HG03521 (cell line): ENCODE measurements around the gene THSD7A.
"Not testable (repeated sequence)": the region's sequence is repeated elsewhere in the genome, so short reads cannot be mapped to it uniquely, and the experiment has no call there.

ENCODE experiments used
- ATAC-seq: cut with Tn5 transposase; IDR thresholded peaks from one replicate; pipeline ENCODE4 v1.9.1; 2021; ENCODE audit warnings: mild to moderate bottlenecking, moderate library complexity; ENCODE audit not compliant: unreplicated experiment

THSD7A gene

DNA sequence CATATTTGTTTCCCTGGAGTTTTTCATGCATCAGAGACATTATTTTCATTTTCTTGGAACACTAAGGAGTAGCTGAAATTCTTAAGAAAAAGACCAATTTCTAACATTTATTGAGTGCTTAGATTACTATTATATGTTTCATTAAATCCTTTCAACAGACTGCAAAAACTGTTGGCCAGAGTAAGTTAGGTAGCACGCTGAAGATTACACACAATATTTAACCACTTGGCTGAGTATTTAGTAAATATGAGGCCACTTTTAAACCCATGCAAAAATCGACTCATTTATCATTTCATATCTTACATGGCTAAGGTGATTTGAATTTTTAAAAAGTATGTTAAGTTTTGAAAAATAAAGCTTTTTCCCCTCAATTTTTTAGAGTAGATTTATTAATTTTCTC, 358.8 kb downstream of the THSD7A start:
- no peak for ATAC-seq

GRCh38 chr7:11472646-11473045, 359.4 kb downstream of the THSD7A start:
- no peak for ATAC-seq

DNA sequence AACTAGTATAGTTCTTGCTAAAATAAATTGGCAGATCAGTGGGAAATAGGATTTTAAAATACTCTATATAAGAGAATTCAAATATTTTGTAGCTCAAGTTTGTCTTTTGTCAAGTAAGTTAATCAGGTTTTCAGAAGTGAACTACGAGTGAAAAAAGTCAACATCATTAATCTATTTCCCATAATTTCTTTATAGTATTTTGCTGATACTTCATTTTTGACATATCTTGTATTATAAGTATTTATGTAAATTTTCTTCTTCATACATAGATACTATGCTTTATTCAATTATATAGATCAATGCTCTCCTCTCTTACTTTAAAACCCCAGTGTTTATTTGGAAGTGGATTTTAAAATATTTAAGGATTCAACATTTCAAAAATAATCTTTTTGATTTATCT, 360.7 kb downstream of the THSD7A start:
- no peak for ATAC-seq

- ATAC-seq, result no peak
Measured at GRCh38 chr7:11469028-11469745, 362.8 kb downstream of the THSD7A start.

DNA sequence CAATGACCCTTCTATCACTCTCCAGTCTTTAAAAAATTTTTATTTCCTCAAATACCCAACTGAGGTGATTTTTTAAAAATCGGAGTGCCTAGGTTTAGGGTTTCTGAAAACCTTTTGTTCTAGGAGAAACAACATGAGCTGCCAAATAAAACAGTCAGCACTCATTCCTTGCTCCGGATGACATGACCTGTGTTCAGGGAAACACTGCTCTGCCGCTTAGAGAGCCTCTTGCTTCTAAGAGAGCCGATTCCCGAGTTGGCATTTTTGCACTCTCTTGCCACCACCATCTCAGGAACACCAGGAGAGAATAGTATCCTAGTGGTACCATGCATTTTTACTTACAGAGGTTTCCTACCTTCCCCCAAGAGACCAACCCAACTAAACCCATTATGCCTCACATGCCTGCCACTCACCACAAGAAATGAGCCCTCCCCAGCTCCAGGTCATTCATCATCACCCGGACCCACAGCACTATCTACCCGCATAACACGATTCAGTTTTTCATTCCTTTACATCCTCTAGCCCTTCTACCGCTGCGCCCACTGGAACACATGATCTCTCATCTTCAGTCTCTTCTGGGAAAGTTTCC, 365.4 kb downstream of the THSD7A start:
- ATAC-seq, result no peak

- no peak for ATAC-seq
Measured at GRCh38 chr7:11464624-11465023, 367.4 kb downstream of the THSD7A start.

DNA sequence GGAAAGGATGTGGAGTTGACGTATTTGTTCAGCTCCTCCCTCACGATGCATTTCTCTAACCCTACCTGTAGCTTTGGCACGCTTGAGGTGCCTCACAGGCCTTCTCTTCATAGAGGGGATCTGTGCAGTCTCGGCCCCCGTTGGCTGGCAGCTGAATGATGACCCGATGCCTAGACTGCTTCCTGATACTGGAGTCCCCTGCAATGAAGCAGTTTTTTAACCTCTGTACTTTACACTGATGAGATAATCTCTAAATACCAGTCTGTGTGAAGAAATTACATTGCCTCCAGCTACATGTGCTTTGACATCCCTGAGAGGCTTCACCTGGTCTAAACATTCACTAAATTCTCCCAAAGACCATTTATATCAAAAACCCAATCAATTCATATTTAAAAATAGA, 370.1 kb downstream of the THSD7A start:
- ATAC-seq, result no peak

GRCh38 chr7:11458736-11459483, 373.1 kb downstream of the THSD7A start:
- ATAC-seq, result no peak

DNA sequence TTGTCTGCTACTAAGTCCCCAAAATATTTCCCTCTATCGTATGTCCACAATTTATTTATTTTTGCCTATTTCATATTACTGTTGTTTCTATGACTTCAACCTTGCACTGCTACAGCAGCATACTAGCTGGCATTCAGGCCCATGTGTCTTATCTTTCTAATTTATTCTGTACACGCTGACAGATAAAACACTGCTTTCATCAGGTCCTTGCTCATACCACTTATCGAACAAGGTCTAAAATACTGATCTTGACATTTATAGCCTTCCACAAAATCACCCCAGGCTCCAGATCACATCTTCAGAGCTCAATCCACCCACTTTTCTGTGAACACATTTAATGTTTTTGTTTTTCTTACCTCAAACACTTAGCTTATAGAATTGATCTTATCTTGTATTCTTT, 374.6 kb downstream of the THSD7A start:
- ATAC-seq, result no peak

DNA sequence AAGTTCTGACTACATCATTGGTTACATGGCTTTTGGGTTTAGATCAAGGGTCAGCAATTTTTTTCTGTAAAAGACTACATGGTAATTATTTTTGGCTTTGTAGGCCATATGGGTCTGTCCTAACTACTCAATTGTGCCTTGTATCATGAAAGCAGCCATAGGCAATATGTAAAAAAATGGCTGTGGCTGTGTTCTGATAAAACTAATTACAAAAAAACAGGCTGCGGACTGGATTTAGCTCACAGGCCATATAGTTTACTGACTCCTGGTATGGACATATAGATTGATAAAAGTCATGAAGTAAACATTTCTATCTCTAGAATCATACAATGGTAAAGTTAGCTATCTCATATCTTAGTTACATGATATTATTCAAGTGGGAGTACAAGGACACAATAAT, 375.4 kb downstream of the THSD7A start:
- ATAC-seq, result no peak

DNA sequence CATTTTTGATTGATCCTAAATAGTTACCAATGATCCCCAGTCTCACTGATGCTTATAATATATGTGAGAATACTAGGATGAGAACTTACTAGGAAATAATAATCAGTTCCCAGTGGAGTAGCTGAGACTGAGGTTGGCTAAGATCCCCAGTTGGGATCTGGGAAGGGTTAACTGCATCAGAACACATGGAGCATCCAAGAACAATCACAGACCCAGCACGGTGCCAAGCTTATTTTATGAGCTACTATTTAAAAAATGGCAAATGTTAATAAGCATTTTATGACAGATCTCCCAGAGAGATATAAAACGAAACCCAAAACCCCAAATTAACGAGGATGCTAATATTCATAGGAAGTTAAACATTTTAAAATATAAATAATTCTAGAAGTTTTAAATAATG, 379.5 kb downstream of the THSD7A start:
- no peak for ATAC-seq

DNA sequence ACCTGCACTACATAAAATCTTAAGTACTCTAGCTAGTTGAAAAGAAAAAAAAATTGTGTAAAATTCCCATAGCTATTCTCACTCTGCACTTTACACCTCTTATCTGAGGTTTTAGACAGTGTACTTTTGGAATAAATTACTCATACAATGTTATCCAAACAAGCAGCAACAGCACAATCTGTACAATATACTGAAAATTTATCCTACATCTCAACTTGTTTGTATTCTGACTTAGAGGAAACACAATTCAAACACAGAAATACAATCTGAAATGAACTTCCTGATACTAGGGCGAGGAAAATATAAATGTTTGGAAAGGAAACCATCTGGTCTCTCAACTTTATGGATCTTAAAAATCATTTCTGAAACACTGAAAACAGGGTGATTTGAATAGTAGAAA, 381.7 kb downstream of the THSD7A start:
- ATAC-seq, result no peak

- ATAC-seq, result no peak
Measured at GRCh38 chr7:11449316-11449715, 382.7 kb downstream of the THSD7A start.

- no peak for ATAC-seq
Measured at GRCh38 chr7:11448323-11448722, 383.7 kb downstream of the THSD7A start.

GRCh38 chr7:11447106-11447505, 384.9 kb downstream of the THSD7A start:
- ATAC-seq, result no peak

- ATAC-seq, result not testable (repeated sequence)
Measured at GRCh38 chr7:11443934-11444333, 388.1 kb downstream of the THSD7A start.

GRCh38 chr7:11437994-11438393, 394.0 kb downstream of the THSD7A start:
- ATAC-seq, result no peak

DNA sequence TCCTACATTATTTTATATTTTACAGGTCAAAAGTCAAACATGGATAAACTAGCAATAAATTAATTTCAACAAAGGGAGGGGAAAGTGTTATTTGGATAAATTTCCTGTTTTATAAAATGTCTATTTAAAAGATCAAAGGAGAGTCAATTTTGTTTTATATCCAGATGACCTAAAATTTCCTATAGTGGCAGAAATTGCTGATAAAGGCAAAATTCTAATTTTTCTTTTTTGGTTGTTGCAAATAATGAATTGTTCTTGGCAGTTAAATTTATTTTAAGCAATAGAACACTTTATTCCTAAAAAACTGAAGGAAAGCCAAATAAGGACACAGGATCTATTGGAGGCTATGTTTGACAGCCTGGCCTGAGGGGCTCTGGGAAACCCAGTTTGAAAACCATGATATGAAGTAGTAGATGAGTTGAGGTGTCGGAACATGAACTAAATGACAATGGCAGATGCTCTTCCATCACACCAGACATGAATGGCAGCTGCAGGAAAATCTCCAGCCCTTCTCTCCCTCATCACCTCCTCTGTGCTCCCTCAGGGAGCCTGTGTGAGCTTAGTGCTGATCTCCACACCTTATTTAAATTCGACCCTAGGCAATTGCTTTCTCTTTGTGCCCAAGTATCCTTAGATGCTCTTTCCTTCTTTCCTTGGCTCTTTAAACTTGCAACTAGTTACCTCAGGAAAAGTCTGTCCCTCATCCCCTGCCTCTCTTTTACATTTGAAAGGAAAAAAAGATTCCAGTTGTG, 395.0 kb downstream of the THSD7A start:
- ATAC-seq, result no peak

DNA sequence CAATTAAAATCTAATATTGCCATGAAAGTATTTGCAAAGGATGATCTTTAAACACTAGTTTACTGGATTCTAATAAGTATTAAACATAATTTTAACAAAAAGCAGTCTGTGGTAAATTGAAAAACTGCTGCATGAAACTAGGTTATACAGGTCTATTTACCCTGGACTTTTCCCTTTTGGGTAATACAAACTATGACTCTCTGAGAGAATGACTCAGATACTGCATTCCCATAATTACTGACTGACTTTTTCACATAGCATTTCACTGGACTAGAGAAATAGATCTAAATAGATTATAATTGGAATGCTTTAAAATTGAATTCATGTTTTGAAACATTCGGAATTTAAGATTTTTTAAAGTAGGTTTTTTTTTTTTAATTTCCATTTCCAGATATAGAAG, 395.7 kb downstream of the THSD7A start:
- no peak for ATAC-seq

DNA sequence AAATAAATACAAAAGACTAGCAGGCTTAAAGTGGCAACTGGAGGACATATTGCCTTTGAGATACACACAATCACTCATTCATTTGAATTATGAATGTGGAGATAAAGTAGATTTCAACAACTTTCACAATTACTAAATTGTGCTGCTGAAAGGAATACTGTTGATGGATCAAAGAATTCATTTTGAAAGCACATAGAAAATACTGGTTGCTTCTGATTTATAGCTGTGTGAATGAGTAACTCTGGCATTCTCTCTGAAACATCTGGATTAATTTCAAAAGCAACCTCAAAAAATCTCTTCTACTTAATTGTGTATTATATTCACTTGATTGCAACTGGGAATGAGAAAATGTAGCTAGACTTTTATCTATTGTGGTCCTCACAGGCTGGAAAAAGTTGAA, 397.6 kb downstream of the THSD7A start:
- ATAC-seq, result no peak

- ATAC-seq, result no peak
Measured at GRCh38 chr7:11430841-11431240, 401.2 kb downstream of the THSD7A start.
